ENCODE results near the gene RIMBP2. TPM values are rescaled to one million over a fixed set of nuclear protein-coding genes. Genes with fewer than 3 reads are reported as not detected.

Gene RIMBP2
- total RNA-seq, 4 donors from 2014 or later = 0.29 to 8.2 (median 5.6) TPM

GRCh38 chr12:130537051-130537450 lies 179.0 kb downstream of the RIMBP2 start:
- no peaks in the 10 kb centered on the region for H3K4me1 ChIP-seq

GRCh38 chr12:130530429-130530828 lies 185.7 kb downstream of the RIMBP2 start:
- H3K36me3 ChIP-seq = no peaks in the 10 kb centered on the region
- no peak for DNase-seq
- no peaks in the 10 kb centered on the region for H3K27me3 ChIP-seq
- no peak overlapping the region for H3K27ac ChIP-seq
- intact Hi-C loops (cut with DNase I; ENCODE audit: low total_unique reads) = no loop called here
- no peaks in the 10 kb centered on the region for H3K4me1 ChIP-seq
- H3K4me3 ChIP-seq = no peak overlapping the region
- no peaks in the 10 kb centered on the region for H3K9me3 ChIP-seq
- TF ChIP-seq POLR2A (IDR thresholded peaks at IDR 0.05) (no peak), CTCF (IDR thresholded peaks at IDR 0.05) (no peak)

More at GRCh38 chr12:130537051-130537450, 179.0 kb downstream of the RIMBP2 start:
- Histone ChIP-seq H3K9me3 (no peaks in the 10 kb centered on the region), H3K27ac (no peak overlapping the region), H3K4me3 (no peak overlapping the region), H3K36me3 (no peaks in the 10 kb centered on the region), H3K27me3 (no peaks in the 10 kb centered on the region)
- TF ChIP-seq POLR2A (IDR thresholded peaks at IDR 0.05) (no peak), CTCF (IDR thresholded peaks at IDR 0.05) (no peak)
- no peak for DNase-seq
- intact Hi-C loops (cut with DNase I; ENCODE audit: low total_unique reads) = no loop called here

- no peak for TF ChIP-seq POLR2A (IDR thresholded peaks at IDR 0.05)
- no peak for TF ChIP-seq CTCF (IDR thresholded peaks at IDR 0.05)
- no peaks in the 10 kb centered on the region for H3K27me3 ChIP-seq
- H3K27ac ChIP-seq = no peak overlapping the region
- intact Hi-C loops (cut with DNase I; ENCODE audit: low total_unique reads) = no loop called here
- H3K9me3 ChIP-seq = no peaks in the 10 kb centered on the region
- no peaks in the 10 kb centered on the region for H3K36me3 ChIP-seq
- DNase-seq = no peak
- no peak overlapping the region for H3K4me3 ChIP-seq
- H3K4me1 ChIP-seq = no peaks in the 10 kb centered on the region
Measured at GRCh38 chr12:130529781-130530180, 186.3 kb downstream of the RIMBP2 start.

- H3K4me1 ChIP-seq = no peaks in the 10 kb centered on the region
- no peak overlapping the region for H3K27ac ChIP-seq
- H3K9me3 ChIP-seq = no peaks in the 10 kb centered on the region
- no peaks in the 10 kb centered on the region for H3K36me3 ChIP-seq
- no peak overlapping the region for H3K4me3 ChIP-seq
- H3K27me3 ChIP-seq = no peaks in the 10 kb centered on the region
- no peak for DNase-seq
- TF ChIP-seq POLR2A (IDR thresholded peaks at IDR 0.05) = no peak
- TF ChIP-seq CTCF (IDR thresholded peaks at IDR 0.05) = no peak
- intact Hi-C loops (cut with DNase I; ENCODE audit: low total_unique reads) = no loop called here
Measured at GRCh38 chr12:130527239-130527638, 188.9 kb downstream of the RIMBP2 start.

- Histone ChIP-seq H3K27me3 (no peaks in the 10 kb centered on the region), H3K4me3 (no peak overlapping the region)
Measured at GRCh38 chr12:130526813-130527212, 189.3 kb downstream of the RIMBP2 start.

More at GRCh38 chr12:130526813-130527212, 189.3 kb downstream of the RIMBP2 start:
- no peak for DNase-seq
- Histone ChIP-seq H3K9me3 (no peaks in the 10 kb centered on the region), H3K4me1 (no peaks in the 10 kb centered on the region), H3K27ac (no peak overlapping the region), H3K36me3 (no peaks in the 10 kb centered on the region)
- TF ChIP-seq POLR2A (IDR thresholded peaks at IDR 0.05) = no peak
- TF ChIP-seq CTCF (IDR thresholded peaks at IDR 0.05) = no peak
- intact Hi-C loops (cut with DNase I; ENCODE audit: low total_unique reads) = no loop called here

Data from uterus (tissue), 4 donors.